ENCODE results near the gene TGFB1I1. TPM values are rescaled to one million over a fixed set of nuclear protein-coding genes. Genes with fewer than 3 reads are reported as not detected.

TGFB1I1 gene
- polyA plus RNA-seq, 1 donor from 2014 or later, result 0.38 TPM

GRCh38 chr16:31513126-31513525 lies 41.2 kb downstream of the TGFB1I1 start:
- peaks cover 9% of the 10 kb centered on the region for H3K79me2 ChIP-seq (replicated peaks; ENCODE audit: insufficient read depth, low read length)
- H3K4me2 ChIP-seq (ENCODE audit: low read length), result no peak overlapping the region
- TF ChIP-seq POLR2AphosphoS5 (IDR thresholded peaks at IDR 0.05) (no peak), RAD21 (conservative IDR thresholded peaks at IDR 0.05) (no peak), REST (IDR thresholded peaks at IDR 0.05; ENCODE audit: borderline replicate concordance) (no peak), TAF1 (IDR thresholded peaks at IDR 0.05; ENCODE audit: low read depth) (no peak), CTCF (IDR thresholded peaks at IDR 0.05; ENCODE audit: poor library complexity, severe bottlenecking) (no peak), EZH2 (IDR thresholded peaks at IDR 0.05; ENCODE audit: borderline replicate concordance, insufficient read depth, low read length, poor library complexity, severe bottlenecking) (no peak), EP300 (conservative IDR thresholded peaks at IDR 0.05; ENCODE audit: poor library complexity, severe bottlenecking) (no peak), MXI1 (conservative IDR thresholded peaks at IDR 0.05; ENCODE audit: poor library complexity, severe bottlenecking) (no peak), SMC3 (conservative IDR thresholded peaks at IDR 0.05; ENCODE audit: poor library complexity) (no peak)

GRCh38 chr16:31513884-31514283 lies 41.9 kb downstream of the TGFB1I1 start:
- no peak overlapping the region for H3K4me2 ChIP-seq (ENCODE audit: low read length)

More at GRCh38 chr16:31513126-31513525, 41.2 kb downstream of the TGFB1I1 start:
- Histone ChIP-seq H4K20me1 (ENCODE audit: insufficient read depth) (no peaks in the 10 kb centered on the region), H3K9me3 (ENCODE audit: low read length) (no peaks in the 10 kb centered on the region), H2AFZ (ENCODE audit: low read depth, low read length) (no peak overlapping the region), H3K9ac (ENCODE audit: low read length) (no peak overlapping the region), H3K4me3 (ENCODE audit: low read length) (no peak overlapping the region), H3K9me2 (ENCODE audit: insufficient read depth, low read length) (no peaks in the 10 kb centered on the region), H3K27me3 (ENCODE audit: insufficient read depth, low read depth, low read length) (no peaks in the 10 kb centered on the region), H3K36me3 (ENCODE audit: insufficient read depth, low read length) (no peaks in the 10 kb centered on the region), H3F3A (ENCODE audit: insufficient read depth, low read length, poor library complexity, severe bottlenecking) (no peaks in the 10 kb centered on the region), H3K27ac (ENCODE audit: low read length) (no peak overlapping the region)

More at GRCh38 chr16:31513884-31514283, 41.9 kb downstream of the TGFB1I1 start:
- H3K9ac ChIP-seq (ENCODE audit: low read length), result no peak overlapping the region
- no peak overlapping the region for H3K4me3 ChIP-seq (ENCODE audit: low read length)
- no peaks in the 10 kb centered on the region for H3K36me3 ChIP-seq (ENCODE audit: insufficient read depth, low read length)
- H3K79me2 ChIP-seq (replicated peaks; ENCODE audit: insufficient read depth, low read length), result peaks cover 6% of the 10 kb centered on the region
- TF ChIP-seq EP300 (conservative IDR thresholded peaks at IDR 0.05; ENCODE audit: poor library complexity, severe bottlenecking) (no peak), SMC3 (conservative IDR thresholded peaks at IDR 0.05; ENCODE audit: poor library complexity) (no peak), EZH2 (IDR thresholded peaks at IDR 0.05; ENCODE audit: borderline replicate concordance, insufficient read depth, low read length, poor library complexity, severe bottlenecking) (no peak), RAD21 (conservative IDR thresholded peaks at IDR 0.05) (no peak), POLR2AphosphoS5 (IDR thresholded peaks at IDR 0.05) (no peak), CTCF (IDR thresholded peaks at IDR 0.05; ENCODE audit: poor library complexity, severe bottlenecking) (no peak), TAF1 (IDR thresholded peaks at IDR 0.05; ENCODE audit: low read depth) (no peak), REST (IDR thresholded peaks at IDR 0.05; ENCODE audit: borderline replicate concordance) (no peak), MXI1 (conservative IDR thresholded peaks at IDR 0.05; ENCODE audit: poor library complexity, severe bottlenecking) (no peak)
- no peaks in the 10 kb centered on the region for H3F3A ChIP-seq (ENCODE audit: insufficient read depth, low read length, poor library complexity, severe bottlenecking)
- no peaks in the 10 kb centered on the region for H3K9me2 ChIP-seq (ENCODE audit: insufficient read depth, low read length)
- no peaks in the 10 kb centered on the region for H3K27me3 ChIP-seq (ENCODE audit: insufficient read depth, low read depth, low read length)
- no peak overlapping the region for H3K27ac ChIP-seq (ENCODE audit: low read length)
- no peaks in the 10 kb centered on the region for H3K9me3 ChIP-seq (ENCODE audit: low read length)
- H4K20me1 ChIP-seq (ENCODE audit: insufficient read depth), result no peaks in the 10 kb centered on the region
- H2AFZ ChIP-seq (ENCODE audit: low read depth, low read length), result no peak overlapping the region
